Articular chondrocyte of knee joint (primary cell): ENCODE measurements around the gene KIAA0586. TPM values are rescaled to one million over a fixed set of nuclear protein-coding genes. Genes with fewer than 3 reads are reported as not detected.

Experiments used
- small RNA-seq: library from RNA; depleted of rRNA; stranded (forward); fragments of <200 nt; gene quantifications from one replicate; pipeline ENCODE3, GENCODE V24; 2012
- total RNA-seq: library from RNA; depleted of rRNA; stranded (reverse); fragments of >200 nt; gene quantifications from 2 replicates; pipeline ENCODE4 v1.2.3, GENCODE V29; 2012

KIAA0586 gene
- total RNA-seq = 35.7 TPM in 2 replicates

GRCh38 chr14:58427281-58428117, at the start of gene KIAA0586, which contains the start of gene TIMM9:
Gene KIAA0586, plus strand, starts transcription at chr14:58427719. Its CDS starts 546 bp downstream, at chr14:58428265.
Gene TIMM9, minus strand, starts transcription at chr14:58427531. Its CDS starts 15,586 bp downstream, at chr14:58411945.

GRCh38 chr14:58395812-58396788, 31.4 kb upstream of the KIAA0586 start, which contains the start of gene TOMM20L:
Gene TOMM20L, plus strand, starts transcription at chr14:58395930. Its CDS starts 28 bp downstream, at chr14:58395958.

Small RNA genes lying within 50 kb of the gene (small RNA-seq; reads per million reads assigned to genes)
- not detected for gene HSBP1P1
- gene RF00019 = not detected

Other genes with a start within 250 kb of the KIAA0586 start
- gene ACTR10, start 227.6 kb upstream of the KIAA0586 start, total RNA-seq = 73.7 and 74.1 TPM in 2 replicates
- gene PSMA3, start 182.9 kb upstream of the KIAA0586 start, total RNA-seq = 94.7 and 105 TPM in 2 replicates
- gene ARID4A, start 129.2 kb upstream of the KIAA0586 start, total RNA-seq = 15.8 and 18.1 TPM in 2 replicates
- gene TOMM20L, start 31.8 kb upstream of the KIAA0586 start, total RNA-seq = not detected in 2 replicates
- 31.1 and 43.5 TPM in 2 replicates for gene TIMM9, start 188 bp upstream of the KIAA0586 start, total RNA-seq
- 4.1 and 6.7 TPM in 2 replicates for gene DACT1, start 210.2 kb downstream of the KIAA0586 start, total RNA-seq